H1 (cell line): Measurements from ENCODE around the gene IL2RG. TPM values are rescaled to one million over a fixed set of nuclear protein-coding genes. Genes with fewer than 3 reads are reported as not detected.

Experiments used
- polyA plus RNA-seq, 7 experiments: library from polyadenylated mRNA; depleted of rRNA in 3 of 7; stranded (reverse) in 5 of 7; unstranded in 2 of 7; fragments of >200 nt in 5 of 7; fragments of 200-250 nt in 2 of 7; gene quantifications; 1 replicate in 5 of 7; 2 replicates in 1 of 7; 4 replicates in 1 of 7; pipeline versions ENCODE4 v1.2.1 to v1.2.3, GENCODE V29; 2011 to 2013; ENCODE audit warnings: missing spikeins in 2 of 7, mixed read lengths in 2 of 7
- total RNA-seq: library from RNA; stranded (reverse); fragmentation: NEBNext Ultra II Directional; extraction: Animal tissue kit (Norgen Biotek cat#: 25700); gene quantifications from 2 replicates; pipeline ENCODE4 v1.2.1, GENCODE V29; 2021
- TF ChIP-seq, protein P1 (sequence below): fragments of 300-600 bp; sonication (generic); IDR thresholded peaks from 2 replicates; pipeline ENCODE4 v1.7.1; 2012; ENCODE audit warnings: low read length, moderate library complexity, mild to moderate bottlenecking, inconsistent platforms; ENCODE audit not compliant: insufficient replicate concordance
- TF ChIP-seq, protein P2 (sequence below): IDR thresholded peaks from 2 replicates; pipeline ENCODE4 v1.6.1; 2012; ENCODE audit warnings: low read length, inconsistent platforms

Gene IL2RG
- total and polyA plus RNA-seq, 2 of the 8 experiments (the other 6 are each of a cell fraction or from before 2014, with no cell fraction given): not detected

DNA sequence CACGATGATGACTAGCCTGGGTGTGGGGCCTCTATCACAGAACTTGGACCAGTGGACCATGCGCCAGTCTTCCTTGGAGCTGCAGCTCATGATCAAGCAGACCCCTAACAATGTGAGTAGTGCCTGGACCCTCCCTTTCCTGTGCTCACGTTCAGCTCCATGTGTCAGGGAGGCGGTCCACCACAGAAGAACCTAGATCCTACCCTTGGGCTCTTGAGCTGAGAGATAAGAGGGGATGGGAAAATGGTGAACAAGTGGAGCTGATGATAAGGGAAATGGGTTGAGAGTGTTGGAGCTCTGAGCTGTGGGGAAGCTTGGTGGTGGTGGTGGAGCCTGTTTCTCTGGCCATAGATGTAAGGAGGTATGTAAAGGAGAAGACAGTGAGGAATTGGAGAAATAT is 20.1 kb upstream of the IL2RG start (continued):
- TF ChIP-seq, protein P1, sequence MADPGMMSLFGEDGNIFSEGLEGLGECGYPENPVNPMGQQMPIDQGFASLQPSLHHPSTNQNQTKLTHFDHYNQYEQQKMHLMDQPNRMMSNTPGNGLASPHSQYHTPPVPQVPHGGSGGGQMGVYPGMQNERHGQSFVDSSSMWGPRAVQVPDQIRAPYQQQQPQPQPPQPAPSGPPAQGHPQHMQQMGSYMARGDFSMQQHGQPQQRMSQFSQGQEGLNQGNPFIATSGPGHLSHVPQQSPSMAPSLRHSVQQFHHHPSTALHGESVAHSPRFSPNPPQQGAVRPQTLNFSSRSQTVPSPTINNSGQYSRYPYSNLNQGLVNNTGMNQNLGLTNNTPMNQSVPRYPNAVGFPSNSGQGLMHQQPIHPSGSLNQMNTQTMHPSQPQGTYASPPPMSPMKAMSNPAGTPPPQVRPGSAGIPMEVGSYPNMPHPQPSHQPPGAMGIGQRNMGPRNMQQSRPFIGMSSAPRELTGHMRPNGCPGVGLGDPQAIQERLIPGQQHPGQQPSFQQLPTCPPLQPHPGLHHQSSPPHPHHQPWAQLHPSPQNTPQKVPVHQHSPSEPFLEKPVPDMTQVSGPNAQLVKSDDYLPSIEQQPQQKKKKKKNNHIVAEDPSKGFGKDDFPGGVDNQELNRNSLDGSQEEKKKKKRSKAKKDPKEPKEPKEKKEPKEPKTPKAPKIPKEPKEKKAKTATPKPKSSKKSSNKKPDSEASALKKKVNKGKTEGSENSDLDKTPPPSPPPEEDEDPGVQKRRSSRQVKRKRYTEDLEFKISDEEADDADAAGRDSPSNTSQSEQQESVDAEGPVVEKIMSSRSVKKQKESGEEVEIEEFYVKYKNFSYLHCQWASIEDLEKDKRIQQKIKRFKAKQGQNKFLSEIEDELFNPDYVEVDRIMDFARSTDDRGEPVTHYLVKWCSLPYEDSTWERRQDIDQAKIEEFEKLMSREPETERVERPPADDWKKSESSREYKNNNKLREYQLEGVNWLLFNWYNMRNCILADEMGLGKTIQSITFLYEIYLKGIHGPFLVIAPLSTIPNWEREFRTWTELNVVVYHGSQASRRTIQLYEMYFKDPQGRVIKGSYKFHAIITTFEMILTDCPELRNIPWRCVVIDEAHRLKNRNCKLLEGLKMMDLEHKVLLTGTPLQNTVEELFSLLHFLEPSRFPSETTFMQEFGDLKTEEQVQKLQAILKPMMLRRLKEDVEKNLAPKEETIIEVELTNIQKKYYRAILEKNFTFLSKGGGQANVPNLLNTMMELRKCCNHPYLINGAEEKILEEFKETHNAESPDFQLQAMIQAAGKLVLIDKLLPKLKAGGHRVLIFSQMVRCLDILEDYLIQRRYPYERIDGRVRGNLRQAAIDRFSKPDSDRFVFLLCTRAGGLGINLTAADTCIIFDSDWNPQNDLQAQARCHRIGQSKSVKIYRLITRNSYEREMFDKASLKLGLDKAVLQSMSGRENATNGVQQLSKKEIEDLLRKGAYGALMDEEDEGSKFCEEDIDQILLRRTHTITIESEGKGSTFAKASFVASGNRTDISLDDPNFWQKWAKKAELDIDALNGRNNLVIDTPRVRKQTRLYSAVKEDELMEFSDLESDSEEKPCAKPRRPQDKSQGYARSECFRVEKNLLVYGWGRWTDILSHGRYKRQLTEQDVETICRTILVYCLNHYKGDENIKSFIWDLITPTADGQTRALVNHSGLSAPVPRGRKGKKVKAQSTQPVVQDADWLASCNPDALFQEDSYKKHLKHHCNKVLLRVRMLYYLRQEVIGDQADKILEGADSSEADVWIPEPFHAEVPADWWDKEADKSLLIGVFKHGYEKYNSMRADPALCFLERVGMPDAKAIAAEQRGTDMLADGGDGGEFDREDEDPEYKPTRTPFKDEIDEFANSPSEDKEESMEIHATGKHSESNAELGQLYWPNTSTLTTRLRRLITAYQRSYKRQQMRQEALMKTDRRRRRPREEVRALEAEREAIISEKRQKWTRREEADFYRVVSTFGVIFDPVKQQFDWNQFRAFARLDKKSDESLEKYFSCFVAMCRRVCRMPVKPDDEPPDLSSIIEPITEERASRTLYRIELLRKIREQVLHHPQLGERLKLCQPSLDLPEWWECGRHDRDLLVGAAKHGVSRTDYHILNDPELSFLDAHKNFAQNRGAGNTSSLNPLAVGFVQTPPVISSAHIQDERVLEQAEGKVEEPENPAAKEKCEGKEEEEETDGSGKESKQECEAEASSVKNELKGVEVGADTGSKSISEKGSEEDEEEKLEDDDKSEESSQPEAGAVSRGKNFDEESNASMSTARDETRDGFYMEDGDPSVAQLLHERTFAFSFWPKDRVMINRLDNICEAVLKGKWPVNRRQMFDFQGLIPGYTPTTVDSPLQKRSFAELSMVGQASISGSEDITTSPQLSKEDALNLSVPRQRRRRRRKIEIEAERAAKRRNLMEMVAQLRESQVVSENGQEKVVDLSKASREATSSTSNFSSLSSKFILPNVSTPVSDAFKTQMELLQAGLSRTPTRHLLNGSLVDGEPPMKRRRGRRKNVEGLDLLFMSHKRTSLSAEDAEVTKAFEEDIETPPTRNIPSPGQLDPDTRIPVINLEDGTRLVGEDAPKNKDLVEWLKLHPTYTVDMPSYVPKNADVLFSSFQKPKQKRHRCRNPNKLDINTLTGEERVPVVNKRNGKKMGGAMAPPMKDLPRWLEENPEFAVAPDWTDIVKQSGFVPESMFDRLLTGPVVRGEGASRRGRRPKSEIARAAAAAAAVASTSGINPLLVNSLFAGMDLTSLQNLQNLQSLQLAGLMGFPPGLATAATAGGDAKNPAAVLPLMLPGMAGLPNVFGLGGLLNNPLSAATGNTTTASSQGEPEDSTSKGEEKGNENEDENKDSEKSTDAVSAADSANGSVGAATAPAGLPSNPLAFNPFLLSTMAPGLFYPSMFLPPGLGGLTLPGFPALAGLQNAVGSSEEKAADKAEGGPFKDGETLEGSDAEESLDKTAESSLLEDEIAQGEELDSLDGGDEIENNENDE: no peak
- TF ChIP-seq, protein P2, sequence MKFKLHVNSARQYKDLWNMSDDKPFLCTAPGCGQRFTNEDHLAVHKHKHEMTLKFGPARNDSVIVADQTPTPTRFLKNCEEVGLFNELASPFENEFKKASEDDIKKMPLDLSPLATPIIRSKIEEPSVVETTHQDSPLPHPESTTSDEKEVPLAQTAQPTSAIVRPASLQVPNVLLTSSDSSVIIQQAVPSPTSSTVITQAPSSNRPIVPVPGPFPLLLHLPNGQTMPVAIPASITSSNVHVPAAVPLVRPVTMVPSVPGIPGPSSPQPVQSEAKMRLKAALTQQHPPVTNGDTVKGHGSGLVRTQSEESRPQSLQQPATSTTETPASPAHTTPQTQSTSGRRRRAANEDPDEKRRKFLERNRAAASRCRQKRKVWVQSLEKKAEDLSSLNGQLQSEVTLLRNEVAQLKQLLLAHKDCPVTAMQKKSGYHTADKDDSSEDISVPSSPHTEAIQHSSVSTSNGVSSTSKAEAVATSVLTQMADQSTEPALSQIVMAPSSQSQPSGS: no peak
